Smooth muscle cell (in vitro differentiated cells): ENCODE measurements around the gene IRF3. TPM values are rescaled to one million over a fixed set of nuclear protein-coding genes. Genes with fewer than 3 reads are reported as not detected.

Experiments
- DNase-seq: peaks from one replicate; lab custom pipeline; 2025; ENCODE audit not compliant: unreplicated experiment; lab: John Stamatoyannopoulos, UW
- H2AFZ ChIP-seq: fragments of 200-600 bp; sonication (generic); 2 replicates; pipeline ENCODE4 v1.6.0; 2016; ENCODE audit warnings: antibody characterized with exemption, low read depth, mild to moderate bottlenecking
- H3F3A ChIP-seq: fragments of 200-600 bp; sonication (generic); 2 replicates; pipeline ENCODE4 v1.6.0; 2017; ENCODE audit warnings: antibody characterized with exemption, low read depth
- H3K27ac ChIP-seq: fragments of 200-600 bp; sonication (generic); 2 replicates; pipeline ENCODE4 v1.5.1; 2016; ENCODE audit warnings: low read depth, mild to moderate bottlenecking
- H3K27me3 ChIP-seq: fragments of 200-600 bp; sonication (generic); 2 replicates; pipeline ENCODE4 v1.6.1; 2016; ENCODE audit warnings: low read depth, mild to moderate bottlenecking
- H3K36me3 ChIP-seq: fragments of 200-600 bp; sonication (generic); 2 replicates; pipeline ENCODE4 v1.5.1; 2016; ENCODE audit warnings: low read depth
- H3K4me1 ChIP-seq: fragments of 200-600 bp; sonication (generic); 2 replicates; pipeline ENCODE4 v1.5.1; 2016; ENCODE audit warnings: low read depth
- H3K4me2 ChIP-seq: fragments of 200-600 bp; sonication (generic); 2 replicates; pipeline ENCODE4 v1.6.0; 2016; ENCODE audit warnings: mild to moderate bottlenecking
- H3K4me3 ChIP-seq: fragments of 200-600 bp; sonication (generic); 2 replicates; pipeline ENCODE4 v1.5.1; 2016; ENCODE audit warnings: mild to moderate bottlenecking
- H3K79me2 ChIP-seq: fragments of 200-600 bp; sonication (generic); 2 replicates; pipeline ENCODE4 v1.6.0; 2016; ENCODE audit warnings: low read depth, mild to moderate bottlenecking
- H3K9ac ChIP-seq: fragments of 200-600 bp; sonication (generic); 2 replicates; pipeline ENCODE4 v1.6.0; 2016; ENCODE audit warnings: low read depth
- H3K9me3 ChIP-seq: fragments of 200-600 bp; sonication (generic); replicated peaks from 2 replicates; pipeline ENCODE4 v1.5.1; 2016; ENCODE audit warnings: low read depth
- H4K20me1 ChIP-seq: fragments of 200-600 bp; sonication (generic); 2 replicates; pipeline ENCODE4 v1.6.0; 2016; ENCODE audit warnings: low read depth
- CTCF ChIP-seq: fragments of 200-600 bp; sonication (generic); IDR thresholded peaks from 2 replicates; pipeline ENCODE4 v1.5.1; 2017; ENCODE audit warnings: borderline replicate concordance, mild to moderate bottlenecking, antibody characterized with exemption; ENCODE audit not compliant: insufficient read depth, poor library complexity, severe bottlenecking
- WGBS: methylation state at CpG from one replicate; pipeline ENCODE4 v1.1.7; 2016; ENCODE audit warnings: low lambda C conversion rate; 5-methylcytosine and 5-hydroxymethylcytosine counted together
- polyA plus RNA-seq: library from polyadenylated mRNA; unstranded; fragments of >200 nt; fragmentation: Nextera tagmentation; extraction: Ambion mirVana; gene quantifications from 2 replicates; pipeline ENCODE4 v1.2.1, GENCODE V29; 2016
- total RNA-seq: library from RNA; depleted of rRNA; stranded (reverse); fragments of >200 nt; gene quantifications from 2 replicates; pipeline ENCODE4 v1.2.3, GENCODE V29; 2014

IRF3 gene
- total and polyA plus RNA-seq, 2 experiments from 2014 or later = 35.1 to 45.9 TPM

GRCh38 chr19:49663224-49663623 lies 2.4 kb downstream of the IRF3 start:
- Histone ChIP-seq H3K36me3 (no peaks in the 10 kb centered on the region), H3F3A (no peaks in the 10 kb centered on the region), H4K20me1 (peaks cover 25% of the 10 kb centered on the region), H3K9ac (no peak overlapping the region), H3K9me3 (no peaks in the 10 kb centered on the region), H3K4me1 (peaks cover 6% of the 10 kb centered on the region), H2AFZ (no peak overlapping the region), H3K27me3 (no peaks in the 10 kb centered on the region), H3K79me2 (peaks cover 14% of the 10 kb centered on the region), H3K4me3 (no peak overlapping the region), H3K4me2 (no peak overlapping the region), H3K27ac (no peak overlapping the region)
- no peak for TF ChIP-seq CTCF
- WGBS = 94% methylated on average over 12 of the region's 12 CpGs
- DNase-seq = no peak

GRCh38 chr19:49662011-49662410 lies 3.6 kb downstream of the IRF3 start:
- no peak overlapping the region for H3K9ac ChIP-seq
- no peak overlapping the region for H3K27ac ChIP-seq
- no peak overlapping the region for H3K4me2 ChIP-seq
- no peak overlapping the region for H2AFZ ChIP-seq
- H3K9me3 ChIP-seq = no peaks in the 10 kb centered on the region
- H3F3A ChIP-seq = no peaks in the 10 kb centered on the region
- H3K4me1 ChIP-seq = peaks cover 6% of the 10 kb centered on the region
- no peak for TF ChIP-seq CTCF
- H3K36me3 ChIP-seq = no peaks in the 10 kb centered on the region
- H3K79me2 ChIP-seq = peaks cover 14% of the 10 kb centered on the region
- H3K27me3 ChIP-seq = no peaks in the 10 kb centered on the region
- no peak overlapping the region for H3K4me3 ChIP-seq
- no peak for DNase-seq
- peaks cover 25% of the 10 kb centered on the region for H4K20me1 ChIP-seq
- 97% methylated on average over 16 of the region's 16 CpGs for WGBS

- Histone ChIP-seq H2AFZ (no peak overlapping the region), H3K36me3 (no peaks in the 10 kb centered on the region), H3F3A (no peaks in the 10 kb centered on the region), H3K27me3 (no peaks in the 10 kb centered on the region), H3K9me3 (no peaks in the 10 kb centered on the region), H3K4me3 (no peak overlapping the region), H3K4me1 (peaks cover 6% of the 10 kb centered on the region), H3K79me2 (peaks cover 7% of the 10 kb centered on the region), H3K27ac (no peak overlapping the region), H4K20me1 (peaks cover 25% of the 10 kb centered on the region), H3K4me2 (no peak overlapping the region), H3K9ac (no peak overlapping the region)
- no peak for DNase-seq
- TF ChIP-seq CTCF = no peak
- WGBS = 93% methylated on average over 15 of the region's 15 CpGs
These were observed 5.2 kb downstream of the IRF3 start for GRCh38 chr19:49660338-49660961.
